Endothelial cell of umbilical vein (primary cell): ENCODE measurements around the gene ENTREP1.

Source experiments
- CTCF ChIP-seq, 2 donors: IDR thresholded peaks; 1 replicate in 1 of 2; 2 replicates in 1 of 2; pipeline ENCODE4 v1.5.1; 2011; ENCODE audit warnings: low read length in 2 of 2, mild to moderate bottlenecking in 2 of 2, moderate library complexity in 2 of 2, control low read depth in 1 of 2, inconsistent platforms in 1 of 2, low read depth in 1 of 2; ENCODE audit not compliant: insufficient read depth in 1 of 2; ENCODE audit errors: extremely low read depth in 1 of 2
- EZH2 ChIP-seq: IDR thresholded peaks from 2 replicates; pipeline ENCODE4 v1.6.1; 2012; ENCODE audit warnings: borderline replicate concordance, low read depth, mild to moderate bottlenecking, moderate library complexity, low read length, inconsistent platforms; ENCODE audit not compliant: severe bottlenecking
- JUN ChIP-seq: IDR thresholded peaks from 2 replicates; pipeline ENCODE4 v1.6.1; 2011; ENCODE audit warnings: borderline replicate concordance, low read depth; ENCODE audit not compliant: insufficient read length, insufficient read depth
- MAX ChIP-seq: IDR thresholded peaks from 2 replicates; pipeline ENCODE4 v1.6.1; 2011; ENCODE audit not compliant: insufficient read depth, insufficient read length
- MYC ChIP-seq: IDR thresholded peaks from one replicate; pipeline ENCODE4 v1.6.1; 2011; ENCODE audit warnings: mild to moderate bottlenecking, low read depth, low read length
- POLR2A ChIP-seq: IDR thresholded peaks from 2 replicates; pipeline ENCODE4 v1.6.1; 2012; ENCODE audit warnings: low read depth, mild to moderate bottlenecking, control low read depth, low read length
- POLR2AphosphoS5 ChIP-seq: IDR thresholded peaks from 2 replicates; pipeline ENCODE4 v1.6.1; 2012; ENCODE audit warnings: low read depth, mild to moderate bottlenecking, control low read depth, low read length, moderate library complexity; ENCODE audit not compliant: insufficient read depth

- TF ChIP-seq CTCF (IDR thresholded peaks at IDR 0.05; ENCODE audit: extremely low read depth in 1 of 2, insufficient read depth in 1 of 2, low read depth in 1 of 2, low read length in 2 of 2) (peak; percentile 79 to 81), EZH2 (no peak), POLR2A (no peak), MAX (no peak), POLR2AphosphoS5 (no peak), MYC (no peak), JUN (no peak)
These were observed 87.7 kb downstream of the ENTREP1 start for GRCh38 chr9:69412741-69413150.
